T-helper 1 cell (primary cell): ENCODE measurements around the gene MMP11.

ENCODE experiments used
- DNase-seq, 5 donors: peaks; one replicate each; pipeline ENCODE4 v3.0.0-alpha.2; 2012 to 2020

MMP11 gene

GRCh38 chr22:23781511-23782183, 9.0 kb downstream of the MMP11 start:
- DNase-seq = no peak

GRCh38 chr22:23782252-23782651, 9.6 kb downstream of the MMP11 start:
- no peak for DNase-seq

GRCh38 chr22:23782703-23783102, 10.1 kb downstream of the MMP11 start:
- no peak for DNase-seq

GRCh38 chr22:23783265-23784150, 10.9 kb downstream of the MMP11 start:
- no peak for DNase-seq

- DNase-seq = no peak
These were observed 11.6 kb downstream of the MMP11 start for GRCh38 chr22:23784215-23784732.

GRCh38 chr22:23786261-23786710, 13.6 kb downstream of the MMP11 start:
- DNase-seq = no peak

- DNase-seq = peak; percentile 77 to 90 (median 85)
These were observed 14.3 kb downstream of the MMP11 start, which contains the start of gene SMARCB1 for GRCh38 chr22:23786752-23787599. Gene SMARCB1 (plus strand): TSS chr22:23786966. CDS start chr22:23787170, 204 bp downstream.

- no peak for DNase-seq
These were observed 14.9 kb downstream of the MMP11 start for GRCh38 chr22:23787600-23787896.

GRCh38 chr22:23787910-23788309, 15.3 kb downstream of the MMP11 start:
- DNase-seq = no peak

- no peak for DNase-seq
These were observed 16.5 kb downstream of the MMP11 start for GRCh38 chr22:23789121-23789520.

GRCh38 chr22:23789638-23790037, 17.0 kb downstream of the MMP11 start:
- DNase-seq = no peak

GRCh38 chr22:23790819-23791737, 18.4 kb downstream of the MMP11 start:
- no peak for DNase-seq

GRCh38 chr22:23791738-23792645, 19.3 kb downstream of the MMP11 start:
- DNase-seq = no peak

GRCh38 chr22:23793326-23793725, 20.7 kb downstream of the MMP11 start:
- DNase-seq = no peak

GRCh38 chr22:23796461-23796860, 23.8 kb downstream of the MMP11 start:
- no peak for DNase-seq

GRCh38 chr22:23800297-23801237, 27.9 kb downstream of the MMP11 start:
- no peak for DNase-seq

GRCh38 chr22:23801238-23801821, 28.7 kb downstream of the MMP11 start:
- DNase-seq = no peak

- no peak for DNase-seq
These were observed 29.3 kb downstream of the MMP11 start for GRCh38 chr22:23801886-23802377.
